Measurements from ENCODE around the gene PHC1. TPM values are rescaled to one million over a fixed set of nuclear protein-coding genes. Genes with fewer than 3 reads are reported as not detected.

PHC1 gene
- total RNA-seq, 1 donor from 2014 or later, result 59.7 TPM

Other genes with a start within 250 kb of the PHC1 start
- gene RIMKLB, start 216.5 kb upstream of the PHC1 start, total RNA-seq (ENCODE audit: insufficient read depth, low replicate concordance), result 72.2 TPM
- gene A2ML1, start 91.9 kb upstream of the PHC1 start, total RNA-seq (ENCODE audit: insufficient read depth, low replicate concordance), result 21.2 TPM
- gene M6PR, start 35.1 kb downstream of the PHC1 start, total RNA-seq (ENCODE audit: insufficient read depth, low replicate concordance), result 211 TPM
- gene KLRG1, start 75.0 kb downstream of the PHC1 start, total RNA-seq (ENCODE audit: insufficient read depth, low replicate concordance), result 12.3 TPM
- gene A2M, start 201.4 kb downstream of the PHC1 start, total RNA-seq (ENCODE audit: insufficient read depth, low replicate concordance), result 124 TPM

Measured in umbilical cord (tissue), 1 donor.